BE2C (cell line): ENCODE measurements around the gene DHX58.

Source experiments
- DNase-seq: peaks from one replicate; pipeline ENCODE4 v3.0.0-alpha.2; 2020
- H3K27me3 ChIP-seq: fragments of 250-450 bp; sonication (Bioruptor Pico); 2 replicates; pipeline ENCODE4 v1.5.1; 2020; ENCODE audit warnings: mild to moderate bottlenecking
- H3K36me3 ChIP-seq: fragments of 250-450 bp; sonication (Bioruptor Pico); 2 replicates; pipeline ENCODE4 v1.5.1; 2020; ENCODE audit warnings: mild to moderate bottlenecking
- H3K4me1 ChIP-seq: fragments of 250-450 bp; sonication (Bioruptor Pico); 2 replicates; pipeline ENCODE4 v1.5.1; 2020
- H3K4me3 ChIP-seq: 2 replicates; pipeline ENCODE4 v1.5.1; 2011; ENCODE audit warnings: low read depth, low read length
- H3K9me3 ChIP-seq: fragments of 250-450 bp; sonication (Bioruptor Pico); 2 replicates; pipeline ENCODE4 v1.5.1; 2020
- TF ChIP-seq, protein P1 (sequence below): IDR thresholded peaks from 2 replicates; pipeline ENCODE4 v1.5.1; 2012; ENCODE audit warnings: mild to moderate bottlenecking, low read depth, low read length

DHX58 gene

DNA sequence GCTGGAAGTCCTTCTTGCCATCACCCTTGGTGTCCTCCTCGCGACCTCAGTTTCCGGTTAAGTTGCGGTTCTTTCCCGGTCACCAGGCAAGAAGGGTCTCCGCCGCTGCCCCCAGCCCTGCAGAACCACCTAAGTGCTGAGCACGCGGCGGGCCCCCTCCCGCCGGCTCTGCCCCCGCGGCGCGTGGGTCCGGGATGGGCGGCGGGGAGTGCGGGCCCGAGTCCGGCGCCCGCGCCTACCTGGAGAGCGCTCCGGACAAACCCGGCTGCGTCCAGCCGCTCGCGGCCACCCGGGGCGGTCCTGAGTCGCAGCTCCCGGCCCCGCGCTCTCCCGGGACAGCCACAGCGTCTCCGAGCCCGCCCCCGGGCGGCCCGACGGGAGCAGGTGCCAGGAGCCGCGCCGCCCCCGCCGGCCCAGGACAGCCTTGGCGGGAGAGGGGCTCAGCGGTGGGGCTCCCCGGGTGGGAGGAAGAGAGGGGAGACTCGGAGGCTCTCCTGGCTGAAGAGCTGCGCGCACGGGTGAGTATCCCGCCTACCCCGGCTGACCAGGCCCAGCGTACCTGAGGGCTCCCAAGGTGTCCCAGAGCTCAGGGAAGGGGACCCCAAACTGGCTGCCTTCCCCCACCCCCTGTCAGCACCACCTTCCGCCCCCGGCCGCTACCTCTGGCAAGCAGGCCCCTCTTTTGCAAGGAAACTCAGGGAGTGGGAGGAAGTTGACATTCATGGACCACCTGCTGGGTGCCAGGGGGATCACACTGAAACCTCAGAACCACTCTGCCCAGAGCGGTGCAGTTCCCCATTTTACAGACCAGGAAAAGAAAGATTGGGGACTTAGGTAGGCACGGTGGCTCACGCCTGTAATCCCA, 40.0 kb downstream of the DHX58 start:
- TF ChIP-seq, protein P1, sequence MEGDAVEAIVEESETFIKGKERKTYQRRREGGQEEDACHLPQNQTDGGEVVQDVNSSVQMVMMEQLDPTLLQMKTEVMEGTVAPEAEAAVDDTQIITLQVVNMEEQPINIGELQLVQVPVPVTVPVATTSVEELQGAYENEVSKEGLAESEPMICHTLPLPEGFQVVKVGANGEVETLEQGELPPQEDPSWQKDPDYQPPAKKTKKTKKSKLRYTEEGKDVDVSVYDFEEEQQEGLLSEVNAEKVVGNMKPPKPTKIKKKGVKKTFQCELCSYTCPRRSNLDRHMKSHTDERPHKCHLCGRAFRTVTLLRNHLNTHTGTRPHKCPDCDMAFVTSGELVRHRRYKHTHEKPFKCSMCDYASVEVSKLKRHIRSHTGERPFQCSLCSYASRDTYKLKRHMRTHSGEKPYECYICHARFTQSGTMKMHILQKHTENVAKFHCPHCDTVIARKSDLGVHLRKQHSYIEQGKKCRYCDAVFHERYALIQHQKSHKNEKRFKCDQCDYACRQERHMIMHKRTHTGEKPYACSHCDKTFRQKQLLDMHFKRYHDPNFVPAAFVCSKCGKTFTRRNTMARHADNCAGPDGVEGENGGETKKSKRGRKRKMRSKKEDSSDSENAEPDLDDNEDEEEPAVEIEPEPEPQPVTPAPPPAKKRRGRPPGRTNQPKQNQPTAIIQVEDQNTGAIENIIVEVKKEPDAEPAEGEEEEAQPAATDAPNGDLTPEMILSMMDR = peak; percentile 22; the same call in 1 of the 2 replicates
- H3K4me3 ChIP-seq = peak overlapping the region; percentile 41
- no peaks in the 10 kb centered on the region for H3K9me3 ChIP-seq
- H3K27me3 ChIP-seq = peaks cover 7% of the 10 kb centered on the region; the same call in 1 of the 2 replicates
- peaks cover 7% of the 10 kb centered on the region for H3K4me1 ChIP-seq
- H3K36me3 ChIP-seq = no peaks in the 10 kb centered on the region
- DNase-seq = peak; percentile 44

DNA sequence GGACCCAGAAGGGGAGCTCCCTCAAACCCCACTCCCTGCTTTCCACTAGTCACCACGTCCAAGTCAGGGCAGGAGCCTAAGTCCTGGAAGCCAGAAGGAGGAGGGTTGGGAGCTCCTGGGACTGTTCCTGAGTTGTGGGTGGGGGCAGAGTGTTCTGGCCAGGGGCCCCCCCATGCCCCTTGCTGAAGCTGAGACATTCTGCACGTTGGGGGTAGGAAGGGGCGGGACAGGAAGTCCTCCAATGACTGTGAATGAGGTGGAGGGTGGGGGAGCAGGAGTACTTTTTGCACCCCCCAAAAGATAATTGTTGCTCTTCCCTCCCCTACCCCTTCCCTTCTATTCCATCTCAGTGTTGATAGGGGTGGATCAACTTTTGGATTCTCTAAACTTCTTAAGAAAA, 40.7 kb downstream of the DHX58 start:
- Histone ChIP-seq H3K4me3 (peak overlapping the region; percentile 41), H3K9me3 (no peaks in the 10 kb centered on the region), H3K36me3 (no peaks in the 10 kb centered on the region), H3K4me1 (peaks cover 9% of the 10 kb centered on the region), H3K27me3 (peaks cover 7% of the 10 kb centered on the region; the same call in 1 of the 2 replicates)
- TF ChIP-seq, protein P1 = no peak
- no peak for DNase-seq

- H3K4me3 ChIP-seq = no peak overlapping the region
- H3K9me3 ChIP-seq = no peaks in the 10 kb centered on the region
- TF ChIP-seq, protein P1 = no peak
- no peak for DNase-seq
- H3K4me1 ChIP-seq = peaks cover 9% of the 10 kb centered on the region
- H3K27me3 ChIP-seq = peaks cover 7% of the 10 kb centered on the region; the same call in 1 of the 2 replicates
- H3K36me3 ChIP-seq = no peaks in the 10 kb centered on the region
These were observed 43.5 kb downstream of the DHX58 start for GRCh38 chr17:42068979-42069378.

DNA sequence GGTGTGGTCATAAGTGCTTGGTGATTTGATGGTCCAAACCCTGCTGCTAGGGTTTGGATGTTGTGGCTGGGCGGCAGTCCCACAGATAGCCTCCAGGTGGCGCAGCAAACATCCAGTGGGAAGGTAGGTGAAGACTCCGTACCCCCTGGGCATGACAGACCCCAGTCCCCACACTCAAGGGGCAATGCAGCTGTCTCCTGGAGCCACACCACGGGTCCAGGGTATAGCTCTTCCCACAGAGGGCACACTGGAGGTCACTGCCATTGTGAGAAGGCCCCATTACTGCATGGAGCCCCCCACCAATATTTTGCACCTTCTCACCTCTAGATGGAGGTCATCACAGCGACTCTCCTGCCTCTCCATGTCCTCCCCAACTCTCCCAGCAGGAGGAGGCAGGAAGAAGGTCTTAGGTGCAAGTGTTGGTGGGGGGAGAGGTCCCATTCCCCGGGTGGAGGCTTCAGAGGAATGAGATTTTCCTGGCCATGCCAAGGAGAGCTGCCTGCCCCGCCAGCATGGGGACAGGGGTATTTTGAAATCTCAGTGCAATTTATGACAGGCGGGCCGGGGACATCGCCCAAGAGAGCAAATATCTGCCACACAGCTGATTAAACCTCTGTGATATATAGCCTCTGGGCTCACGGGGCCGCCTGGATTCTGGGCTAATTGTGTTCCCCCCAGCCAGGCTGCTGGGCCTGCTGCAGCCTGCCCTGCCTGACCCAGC, 45.0 kb downstream of the DHX58 start:
- Histone ChIP-seq H3K4me3 (no peak overlapping the region), H3K9me3 (no peaks in the 10 kb centered on the region), H3K4me1 (peaks cover 9% of the 10 kb centered on the region), H3K36me3 (no peaks in the 10 kb centered on the region), H3K27me3 (peaks cover 6% of the 10 kb centered on the region; the same call in 1 of the 2 replicates)
- DNase-seq = peak; percentile 82
- TF ChIP-seq, protein P1 = peak; percentile 94

DNA sequence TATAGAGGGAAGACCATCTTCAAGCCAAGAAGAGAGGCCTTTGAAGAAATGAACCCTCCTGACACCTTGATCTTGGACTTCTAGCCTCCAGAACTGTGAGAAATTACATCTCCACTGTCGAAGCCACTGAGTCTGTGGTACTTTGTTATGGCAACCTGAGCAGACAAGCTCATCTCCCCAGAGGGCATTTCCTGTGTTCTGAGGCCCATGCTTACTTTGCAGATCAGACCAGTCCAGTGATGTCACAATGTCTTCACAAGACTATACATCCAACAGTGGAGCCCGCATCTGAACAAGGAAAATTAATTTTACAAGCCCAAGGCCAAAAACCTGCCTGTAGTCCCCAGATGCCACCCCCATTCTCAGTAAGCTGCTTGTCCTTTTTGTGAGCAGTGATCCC, 47.3 kb downstream of the DHX58 start:
- TF ChIP-seq, protein P1 = no peak
- Histone ChIP-seq H3K4me1 (peaks cover 9% of the 10 kb centered on the region), H3K27me3 (no peaks in the 10 kb centered on the region), H3K9me3 (no peaks in the 10 kb centered on the region), H3K36me3 (no peaks in the 10 kb centered on the region), H3K4me3 (no peak overlapping the region)
- DNase-seq = no peak
